H1 (cell line): ENCODE results near the gene NSD2. TPM values are rescaled to one million over a fixed set of nuclear protein-coding genes. Genes with fewer than 3 reads are reported as not detected.

Source experiments
- CTCF ChIA-PET: fragments of 300-600 bp; sonication (Branson Sonifier 250); formaldehyde crosslinking; loops from one replicate; lab custom pipeline; 2021; ENCODE audit not compliant: partially characterized antibody; lab: Charles Lee
- POLR2A ChIA-PET: fragments of 300-600 bp; sonication (Branson Sonifier 250); formaldehyde crosslinking; loops from one replicate; lab custom pipeline; 2021; ENCODE audit warnings: inconsistent platforms; ENCODE audit not compliant: partially characterized antibody; lab: Charles Lee
- DNase-seq, 2 experiments: peaks; one replicate each; pipeline versions ENCODE4 v3.0.0 to v3.0.0-alpha.2; 2010 to 2022; ENCODE audit warnings: low spot score in 2 of 2, low read depth in 1 of 2, mixed read lengths in 1 of 2
- FAIRE-seq: peaks from 2 replicates; lab custom pipeline; 2011; peaks lifted over from hg19 to GRCh38; lab: Jason Lieb, UNC
- H2AFZ ChIP-seq: 2 replicates; pipeline ENCODE4 v1.8.1; 2012; ENCODE audit warnings: low read length, inconsistent platforms
- H2AK5ac ChIP-seq: 2 replicates; pipeline ENCODE4 v1.6.1; 2013; ENCODE audit warnings: low read depth, low read length
- H2BK120ac ChIP-seq: replicated peaks from 2 replicates; pipeline ENCODE3; 2013; ENCODE audit warnings: low read depth, low read length, inconsistent platforms
- H2BK12ac ChIP-seq: 2 replicates; pipeline ENCODE4 v1.6.1; 2013; ENCODE audit warnings: low read depth, low read length
- H2BK15ac ChIP-seq: 2 replicates; pipeline ENCODE4 v1.6.1; 2013; ENCODE audit warnings: low read length
- H2BK20ac ChIP-seq: 2 replicates; pipeline ENCODE4 v1.6.1; 2013; ENCODE audit warnings: low read length
- H2BK5ac ChIP-seq: 2 replicates; pipeline ENCODE4 v1.6.1; 2013; ENCODE audit warnings: low read depth, low read length
- H3K14ac ChIP-seq: 2 replicates; pipeline ENCODE4 v1.6.1; 2013; ENCODE audit warnings: inconsistent platforms; ENCODE audit not compliant: insufficient read length
- H3K18ac ChIP-seq: 2 replicates; pipeline ENCODE4 v1.6.1; 2013; ENCODE audit warnings: low read length; ENCODE audit errors: extremely low read depth
- H3K23ac ChIP-seq: 2 replicates; pipeline ENCODE4 v1.6.1; 2013; ENCODE audit warnings: inconsistent platforms; ENCODE audit not compliant: insufficient read length
- H3K23me2 ChIP-seq: 2 replicates; pipeline ENCODE4 v1.6.1; 2013; ENCODE audit warnings: low read depth, low read length
- H3K27ac ChIP-seq: 2 replicates; pipeline ENCODE4 v1.6.1; 2011; ENCODE audit warnings: low read depth, low read length, inconsistent platforms
- H3K27me3 ChIP-seq, 4 experiments: replicated peaks in 1 of 4; 1 replicate in 1 of 4; 2 replicates in 3 of 4; pipeline versions ENCODE4 v1.6.1 to v1.8.1; 2011 to 2013; ENCODE audit warnings: low read length in 3 of 4, mild to moderate bottlenecking in 3 of 4, inconsistent platforms in 2 of 4, mixed read lengths in 2 of 4, moderate library complexity in 1 of 4; ENCODE audit not compliant: control insufficient read depth in 3 of 4, insufficient read depth in 3 of 4; ENCODE audit errors: extremely low read depth in 1 of 4
- H3K36me3 ChIP-seq, 4 experiments: 2 replicates each; pipeline versions ENCODE4 v1.6.1 to v1.8.1; 2011 to 2013; ENCODE audit warnings: mild to moderate bottlenecking in 4 of 4, low read length in 3 of 4, moderate library complexity in 2 of 4, control low read depth in 1 of 4, inconsistent platforms in 1 of 4; ENCODE audit not compliant: insufficient read depth in 4 of 4, control insufficient read depth in 2 of 4
- H3K4ac ChIP-seq: replicated peaks from 2 replicates; pipeline ENCODE3; 2013; ENCODE audit warnings: low read length, low read depth, mixed read lengths, inconsistent platforms; ENCODE audit not compliant: insufficient read length
- H3K4me1 ChIP-seq, 4 experiments: replicated peaks in 1 of 4; 1 replicate in 1 of 4; 2 replicates in 3 of 4; pipeline versions ENCODE4 v1.6.1 to v1.8.1; 2011 to 2013; ENCODE audit warnings: low read length in 3 of 4, inconsistent platforms in 2 of 4, mixed read lengths in 1 of 4; ENCODE audit not compliant: insufficient read depth in 4 of 4, control insufficient read depth in 3 of 4
- H3K4me2 ChIP-seq, 2 experiments: 2 replicates each; pipeline versions ENCODE4 v1.6.1 to v1.8.1; 2011 to 2013; ENCODE audit warnings: low read depth in 2 of 2, low read length in 2 of 2, control low read depth in 1 of 2, inconsistent platforms in 1 of 2, mild to moderate bottlenecking in 1 of 2; ENCODE audit not compliant: insufficient read depth in 1 of 2
- H3K4me3 ChIP-seq, 4 experiments: fragments of 200-600, 300-600 bp in 1 of 4; sonication (generic), shearing (Covaris generic), sonication (Bioruptor Twin) in 1 of 4; 2 replicates each; pipeline versions ENCODE4 v1.5.1 to v1.8.1; 2011 to 2016; ENCODE audit warnings: low read length in 4 of 4, low read depth in 3 of 4, control low read depth in 2 of 4, inconsistent platforms in 2 of 4, mild to moderate bottlenecking in 2 of 4, mixed read lengths in 1 of 4, moderate library complexity in 1 of 4; ENCODE audit not compliant: insufficient read depth in 2 of 4; ENCODE audit errors: extremely low read depth in 1 of 4
- H3K56ac ChIP-seq: replicated peaks from 2 replicates; pipeline ENCODE3; 2013; ENCODE audit warnings: low read depth, mild to moderate bottlenecking, mixed read lengths, low read length, inconsistent platforms; ENCODE audit not compliant: insufficient read length
- H3K79me1 ChIP-seq: 2 replicates; pipeline ENCODE4 v1.6.1; 2013; ENCODE audit warnings: low read depth, low read length, control low read depth
- H3K79me2 ChIP-seq, 2 experiments: 2 replicates each; pipeline versions ENCODE4 v1.6.1 to v1.8.1; 2012 to 2013; ENCODE audit warnings: low read length in 2 of 2, mild to moderate bottlenecking in 2 of 2, inconsistent platforms in 1 of 2; ENCODE audit not compliant: insufficient read depth in 2 of 2, control insufficient read depth in 1 of 2
- H3K9ac ChIP-seq, 4 experiments: replicated peaks in 1 of 4; 1 replicate in 1 of 4; 2 replicates in 3 of 4; pipeline versions ENCODE4 v1.6.1 to v1.8.1; 2011 to 2013; ENCODE audit warnings: low read depth in 3 of 4, low read length in 3 of 4, control low read depth in 2 of 4, mild to moderate bottlenecking in 2 of 4, moderate library complexity in 2 of 4, inconsistent platforms in 1 of 4; ENCODE audit errors: extremely low read depth in 1 of 4
- H3K9me3 ChIP-seq, 2 experiments: 2 replicates each; pipeline versions ENCODE4 v1.6.1 to v1.8.1; 2012 to 2013; ENCODE audit warnings: mild to moderate bottlenecking in 2 of 2, moderate library complexity in 2 of 2, control low read depth in 1 of 2, inconsistent platforms in 1 of 2, low read depth in 1 of 2, low read length in 1 of 2, mixed read lengths in 1 of 2; ENCODE audit not compliant: insufficient read depth in 2 of 2
- H4K20me1 ChIP-seq, 2 experiments: replicated peaks in 1 of 2; 2 replicates each; pipeline versions ENCODE3 to v1.8.1; 2011 to 2013; ENCODE audit warnings: inconsistent platforms in 2 of 2, low read length in 2 of 2, mild to moderate bottlenecking in 1 of 2; ENCODE audit not compliant: insufficient read depth in 2 of 2, control insufficient read depth in 1 of 2
- H4K5ac ChIP-seq: 2 replicates; pipeline ENCODE4 v1.6.1; 2013; ENCODE audit warnings: low read length, low read depth, mixed read lengths, inconsistent platforms; ENCODE audit not compliant: insufficient read length
- H4K8ac ChIP-seq: 2 replicates; pipeline ENCODE4 v1.8.0; 2013; ENCODE audit warnings: mild to moderate bottlenecking, moderate library complexity, low read length, inconsistent platforms; ENCODE audit not compliant: insufficient read depth; ENCODE audit errors: extremely low read depth
- H4K91ac ChIP-seq: replicated peaks from 2 replicates; pipeline ENCODE3; 2013; ENCODE audit warnings: low read length, mixed read lengths, inconsistent platforms; ENCODE audit not compliant: insufficient read length
- FOSL1 ChIP-seq: IDR thresholded peaks from 2 replicates; pipeline ENCODE4 v1.6.1; 2011; ENCODE audit warnings: mild to moderate bottlenecking, low read depth, low read length, moderate library complexity; ENCODE audit not compliant: insufficient read depth
- GABPA ChIP-seq: IDR thresholded peaks from 2 replicates; pipeline ENCODE4 v1.6.1; 2011; ENCODE audit warnings: mild to moderate bottlenecking, low read length, moderate library complexity, borderline replicate concordance; ENCODE audit not compliant: insufficient read depth
- HDAC6 ChIP-seq: IDR thresholded peaks from one replicate; pipeline ENCODE4 v1.7.1; 2012; ENCODE audit warnings: low read depth, mild to moderate bottlenecking, inconsistent platforms, low read length, moderate library complexity
- JUN ChIP-seq: IDR thresholded peaks from 2 replicates; pipeline ENCODE4 v1.6.1; 2011; ENCODE audit warnings: low read depth, mild to moderate bottlenecking, improper control_type of control experiment, low read length
- KDM1A ChIP-seq: fragments of 200-600, 300-600 bp; sonication (generic); IDR thresholded peaks from 2 replicates; pipeline ENCODE4 v1.7.1; 2016; ENCODE audit warnings: mild to moderate bottlenecking, low read length, borderline replicate concordance
- KDM4A ChIP-seq: IDR thresholded peaks from one replicate; pipeline ENCODE4 v1.7.1; 2012; ENCODE audit warnings: low read depth, mild to moderate bottlenecking, moderate library complexity, low read length, inconsistent platforms; ENCODE audit not compliant: severe bottlenecking
- POU5F1 ChIP-seq: IDR thresholded peaks from 2 replicates; pipeline ENCODE4 v1.6.1; 2011; ENCODE audit warnings: low read depth, mild to moderate bottlenecking, low read length, moderate library complexity
- RBBP5 ChIP-seq: IDR thresholded peaks from 2 replicates; pipeline ENCODE4 v1.7.1; 2012; ENCODE audit warnings: low read depth, mild to moderate bottlenecking, inconsistent platforms, low read length, moderate library complexity, borderline replicate concordance
- TCF12 ChIP-seq: IDR thresholded peaks from 2 replicates; pipeline ENCODE4 v1.6.1; 2011; ENCODE audit warnings: low read depth, mild to moderate bottlenecking, low read length
- ZNF274 ChIP-seq: IDR thresholded peaks from 2 replicates; pipeline ENCODE4 v1.7.0; 2012; ENCODE audit warnings: low read length, borderline replicate concordance; ENCODE audit errors: extremely low read depth
- polyA plus RNA-seq, 7 experiments: library from polyadenylated mRNA; depleted of rRNA in 3 of 7; stranded (reverse) in 5 of 7; unstranded in 2 of 7; fragments of >200 nt in 5 of 7; fragments of 200-250 nt in 2 of 7; gene quantifications; 1 replicate in 5 of 7; 2 replicates in 1 of 7; 4 replicates in 1 of 7; pipeline versions ENCODE4 v1.2.1 to v1.2.3, GENCODE V29; 2011 to 2013; ENCODE audit warnings: missing spikeins in 2 of 7, mixed read lengths in 2 of 7
- total RNA-seq: library from RNA; stranded (reverse); fragmentation: NEBNext Ultra II Directional; extraction: Animal tissue kit (Norgen Biotek cat#: 25700); gene quantifications from 2 replicates; pipeline ENCODE4 v1.2.1, GENCODE V29; 2021
- TF ChIP-seq, protein P1 (sequence below): IDR thresholded peaks from 2 replicates; pipeline ENCODE4 v1.6.1; 2011; ENCODE audit warnings: low read depth, mild to moderate bottlenecking, low read length; ENCODE audit not compliant: insufficient read depth

The NSD2 gene
- total and polyA plus RNA-seq, 2 of the 8 experiments (the other 6 are each of a cell fraction or from before 2014, with no cell fraction given): 26.7 to 129 TPM

DNA sequence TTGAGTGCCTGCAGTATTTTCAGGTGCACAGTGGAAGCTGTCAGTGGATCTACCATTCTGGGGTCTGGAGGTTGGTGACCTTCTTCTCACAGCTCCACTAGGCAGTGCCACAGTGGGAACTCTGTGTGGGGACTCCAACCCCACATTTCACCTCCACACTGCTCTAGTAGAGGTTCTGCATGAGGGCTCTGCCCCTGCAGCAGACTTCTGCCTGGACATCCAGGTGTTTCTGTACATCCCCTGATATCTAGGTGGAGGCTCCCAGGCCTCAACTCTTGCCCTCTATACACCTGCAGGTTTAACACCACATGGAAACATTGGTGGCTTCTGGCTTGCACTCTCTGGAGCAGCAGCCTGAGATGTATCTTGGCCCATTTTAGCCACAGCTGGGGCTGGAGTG lies 154.6 kb downstream of the NSD2 start:
- Histone ChIP-seq H3K9me3 (peaks cover 6 to 7% of the 10 kb centered on the region in 2 experiments; a peak in 1 of 4 replicates), H3K14ac (no peak overlapping the region), H2AK5ac (no peak overlapping the region), H3K23me2 (no peaks in the 10 kb centered on the region), H3K27ac (no peak overlapping the region), H3K27me3 (peaks cover 0 to 2% (median 1%) of the 10 kb centered on the region in 4 experiments; a peak in 1 of 7 replicates), H3K56ac (no peak overlapping the region), H2AFZ (no peak overlapping the region), H3K9ac (no peak overlapping the region), H4K91ac (no peak overlapping the region), H2BK12ac (no peak overlapping the region), H4K8ac (no peak overlapping the region), H2BK20ac (no peak overlapping the region), H3K18ac (no peak overlapping the region), H3K4me2 (no peak overlapping the region), H2BK15ac (no peak overlapping the region), H3K4me1 (peaks cover 0 to 4% (median 0%) of the 10 kb centered on the region in 4 experiments; a peak in 1 of 7 replicates), H3K23ac (no peak overlapping the region), H3K4me3 (no peak overlapping the region), H4K5ac (no peak overlapping the region), H3K79me2 (no peaks in the 10 kb centered on the region), H3K36me3 (no peaks in the 10 kb centered on the region), H3K79me1 (no peaks in the 10 kb centered on the region), H2BK5ac (no peak overlapping the region), H3K4ac (no peak overlapping the region), H2BK120ac (no peak overlapping the region), H4K20me1 (no peaks in the 10 kb centered on the region)
- POLR2A ChIA-PET: no interaction called here
- CTCF ChIA-PET: interaction anchor here (0.6 kb wide), 1 partner anchor 168 kb away, joined by 3 read pairs; no protein-coding TSS in a partner anchor
- TF ChIP-seq TCF12 (no peak), FOSL1 (no peak), RBBP5 (no peak), GABPA (no peak), POU5F1 (no peak), JUN (no peak), KDM4A (no peak), KDM1A (no peak), HDAC6 (no peak), ZNF274 (no peak)
- TF ChIP-seq, protein P1, sequence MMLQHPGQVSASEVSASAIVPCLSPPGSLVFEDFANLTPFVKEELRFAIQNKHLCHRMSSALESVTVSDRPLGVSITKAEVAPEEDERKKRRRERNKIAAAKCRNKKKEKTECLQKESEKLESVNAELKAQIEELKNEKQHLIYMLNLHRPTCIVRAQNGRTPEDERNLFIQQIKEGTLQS: no peak
- DNase-seq (no peak), FAIRE-seq (no peak)
